GM21576 (cell line): ENCODE results near the gene NIN.
"Not testable (repeated sequence)": the region's sequence is repeated elsewhere in the genome, so short reads cannot be mapped to it uniquely, and the experiment has no call there.

ENCODE experiments used
- ATAC-seq: cut with Tn5 transposase; IDR thresholded peaks from one replicate; pipeline ENCODE4 v1.9.1; 2021; ENCODE audit warnings: mild to moderate bottlenecking, moderate library complexity; ENCODE audit not compliant: unreplicated experiment

The NIN gene

DNA sequence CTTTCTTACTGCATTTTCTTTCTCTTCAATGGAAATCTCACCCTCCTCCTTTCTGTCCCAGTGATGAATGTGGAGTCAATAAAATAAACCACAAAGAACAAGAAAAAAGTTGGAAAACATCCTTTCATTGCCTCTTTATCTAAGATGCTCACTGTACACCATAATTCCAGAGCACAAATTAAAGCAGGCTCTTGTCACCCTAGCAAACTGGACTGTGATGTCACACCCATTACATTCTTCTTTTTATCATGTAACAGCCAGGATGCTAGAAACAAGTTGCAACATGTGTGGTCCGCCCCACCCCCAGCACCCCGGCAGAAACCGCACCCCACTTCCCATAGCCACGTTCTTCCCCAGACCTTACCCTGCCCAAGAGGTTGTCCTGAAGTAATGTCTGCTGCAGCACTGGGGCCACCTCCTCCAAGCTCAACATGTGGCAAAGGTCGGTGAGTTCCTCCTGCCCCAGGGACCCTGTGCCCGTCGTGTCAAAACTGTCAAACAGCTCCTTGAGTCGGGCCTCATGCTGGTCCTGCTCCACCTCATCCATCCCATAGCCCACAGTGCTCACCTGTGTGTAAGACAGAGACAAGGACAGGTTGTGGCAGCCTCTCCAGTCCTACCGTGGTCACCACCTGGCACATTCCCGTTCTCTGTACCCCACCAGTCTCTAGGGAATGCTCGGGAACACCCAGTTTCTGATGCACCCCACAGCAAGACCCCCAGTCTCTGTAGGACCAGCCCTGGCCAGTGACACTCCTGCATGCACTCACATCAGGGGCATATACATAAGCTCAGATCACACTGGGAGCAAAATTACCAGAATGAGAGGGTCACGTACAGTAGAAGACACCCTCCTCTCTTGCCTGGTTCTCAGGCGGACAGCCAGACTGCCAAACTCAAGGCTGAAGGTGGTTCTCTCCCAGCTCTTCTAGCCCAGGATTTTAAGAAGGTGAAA is 9.2 kb downstream of the NIN start:
- ATAC-seq, result no peak

DNA sequence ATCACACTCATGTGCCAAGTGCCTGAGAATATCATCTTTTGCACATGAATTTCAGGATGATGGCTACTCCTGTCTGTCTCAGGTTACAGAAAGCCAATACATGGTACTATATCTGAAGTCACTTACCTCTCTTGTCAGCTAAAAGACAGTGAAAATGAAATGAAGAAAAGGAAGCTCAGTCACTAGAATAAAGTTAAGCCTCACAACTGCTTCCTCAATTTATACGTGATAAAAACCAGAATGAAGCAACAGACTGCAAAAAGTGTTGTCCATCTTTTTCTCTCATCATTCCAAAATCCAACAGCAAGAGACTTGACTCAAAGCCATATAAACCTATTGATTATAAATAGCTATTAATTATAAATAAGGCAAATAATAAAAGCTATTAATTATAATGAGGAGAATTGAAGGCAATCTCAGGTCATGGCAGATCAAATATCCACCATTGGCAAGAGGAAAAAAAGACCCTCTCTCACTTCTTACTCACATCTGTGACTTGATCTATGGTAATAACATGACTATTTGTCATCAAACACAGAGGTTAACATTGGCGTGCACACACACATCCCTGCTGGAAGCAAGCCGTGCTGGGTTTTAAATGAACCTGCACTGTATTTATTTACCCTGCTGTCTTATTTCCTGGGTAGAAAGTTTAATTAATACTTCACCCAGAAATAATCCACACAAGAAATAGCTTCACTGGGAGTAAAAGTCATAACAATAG is 10.0 kb downstream of the NIN start:
- ATAC-seq, result no peak

DNA sequence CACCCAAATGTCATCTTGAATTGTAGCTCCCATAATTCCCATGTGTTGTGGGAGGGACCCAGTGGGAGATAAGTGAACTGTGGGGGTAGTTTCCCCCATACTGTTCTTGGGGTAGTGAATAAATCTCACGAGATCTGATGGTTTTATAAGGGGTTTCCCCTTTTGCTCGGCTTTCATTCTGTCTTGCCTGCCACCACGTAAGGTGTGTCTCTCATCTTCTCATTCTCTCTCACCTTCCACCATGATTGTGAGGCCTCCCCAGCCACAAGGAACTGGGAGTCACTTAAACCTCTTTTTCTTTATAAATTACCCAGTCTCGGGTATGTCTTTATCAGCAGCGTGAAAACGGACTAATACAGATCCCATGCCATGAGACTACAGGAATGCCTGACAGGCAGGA is 11.7 kb downstream of the NIN start:
- ATAC-seq, result not testable (repeated sequence)

DNA sequence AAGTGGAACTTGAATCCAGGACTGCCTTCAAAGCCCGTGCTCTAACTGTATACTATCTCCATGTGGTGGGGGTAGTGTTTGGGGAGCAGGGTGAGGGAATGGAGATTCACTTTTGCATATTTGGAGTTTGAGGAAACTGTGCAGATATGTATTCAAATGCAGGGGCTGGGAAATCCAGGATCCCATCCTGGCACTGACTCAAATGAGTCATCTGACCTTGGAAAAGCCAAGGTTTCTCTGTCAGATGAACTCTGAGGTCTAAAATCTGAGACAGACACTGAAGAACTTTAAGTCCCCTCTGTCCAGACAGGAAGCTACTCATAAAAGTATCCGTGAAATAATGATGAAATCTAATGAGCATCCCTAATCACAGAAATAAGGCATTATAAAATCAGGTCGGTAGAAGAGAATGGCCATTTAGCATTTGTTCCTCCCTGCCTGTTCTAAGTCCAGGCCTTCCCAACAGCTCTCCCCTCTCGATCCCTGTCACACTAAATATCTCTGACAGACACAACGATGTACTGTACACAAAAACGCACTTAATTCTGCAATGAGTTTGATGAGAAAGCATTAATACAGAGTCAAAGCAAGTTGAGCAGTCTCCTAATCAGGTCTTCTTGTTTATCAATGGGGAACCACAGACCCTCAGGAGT is 14.4 kb downstream of the NIN start:
- ATAC-seq, result no peak

DNA sequence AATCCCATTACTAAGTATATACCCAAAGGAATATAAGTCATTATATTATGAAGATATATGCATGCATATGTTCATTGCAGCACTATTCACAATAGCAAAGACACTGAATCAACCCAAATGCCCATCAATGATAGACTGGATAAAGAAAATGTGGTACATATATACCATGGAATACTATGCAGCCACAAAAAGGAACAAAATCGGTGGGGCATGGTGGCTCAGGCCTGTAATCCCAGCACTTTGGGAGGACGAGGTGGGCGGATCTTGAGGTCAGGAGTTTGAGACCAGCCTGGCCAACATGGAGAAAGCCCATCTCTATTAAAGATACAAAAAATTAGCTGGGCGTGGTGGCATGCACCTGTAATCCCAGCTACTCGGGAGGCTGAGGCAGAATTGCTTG is 15.4 kb downstream of the NIN start:
- ATAC-seq, result not testable (repeated sequence)

DNA sequence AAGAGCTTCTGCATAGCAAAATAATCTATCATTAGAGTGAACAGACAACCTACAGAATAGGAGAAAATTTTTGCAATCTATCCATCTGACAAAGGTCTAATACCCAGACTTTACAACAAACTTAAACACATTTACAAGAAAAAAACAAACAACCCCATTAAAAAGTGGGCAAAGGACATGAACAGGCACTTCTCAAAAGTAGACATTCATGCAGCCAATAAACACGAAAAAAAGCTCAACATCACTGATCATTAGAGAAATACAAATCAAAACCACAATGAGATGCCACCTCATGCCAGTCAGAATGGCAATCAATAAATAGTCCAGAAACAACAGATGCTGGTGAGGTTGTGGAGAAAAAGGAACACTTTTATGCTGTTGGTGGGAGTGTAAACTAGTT is 15.9 kb downstream of the NIN start:
- not testable (repeated sequence) for ATAC-seq

DNA sequence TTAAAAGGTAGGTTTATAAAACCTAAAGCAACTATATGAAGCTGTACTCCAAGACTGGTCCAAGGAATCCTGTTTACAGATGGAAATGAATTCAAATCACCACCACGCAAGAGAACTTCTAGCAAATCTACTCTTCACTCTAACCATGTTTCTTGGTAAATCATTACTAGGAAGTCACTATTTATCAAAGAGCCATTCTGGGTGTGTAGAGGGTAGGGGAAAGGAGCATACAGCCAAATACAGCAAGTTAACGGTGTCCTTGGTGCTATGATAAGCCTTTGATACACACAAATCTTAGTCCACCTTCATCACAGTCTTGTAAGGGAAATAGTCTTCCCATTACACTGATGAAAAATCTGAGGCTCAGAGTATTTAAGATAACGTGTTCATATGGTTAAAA is 16.8 kb downstream of the NIN start:
- no peak for ATAC-seq

DNA sequence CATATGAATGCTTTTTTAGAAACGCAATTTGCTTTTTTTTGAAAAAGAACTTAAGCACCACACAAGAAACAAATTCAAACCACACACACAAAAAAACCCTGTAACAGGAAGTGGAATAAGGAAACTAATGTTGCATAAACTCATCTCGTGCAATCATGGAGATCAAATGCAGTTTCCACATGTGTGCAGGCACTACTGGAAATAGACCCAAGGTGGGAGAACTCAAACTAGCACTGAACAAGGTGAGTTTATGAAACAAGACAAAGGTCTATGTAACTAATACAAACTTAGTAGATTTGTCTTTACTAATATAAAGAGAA is 17.5 kb downstream of the NIN start:
- peak; percentile 60 for ATAC-seq

DNA sequence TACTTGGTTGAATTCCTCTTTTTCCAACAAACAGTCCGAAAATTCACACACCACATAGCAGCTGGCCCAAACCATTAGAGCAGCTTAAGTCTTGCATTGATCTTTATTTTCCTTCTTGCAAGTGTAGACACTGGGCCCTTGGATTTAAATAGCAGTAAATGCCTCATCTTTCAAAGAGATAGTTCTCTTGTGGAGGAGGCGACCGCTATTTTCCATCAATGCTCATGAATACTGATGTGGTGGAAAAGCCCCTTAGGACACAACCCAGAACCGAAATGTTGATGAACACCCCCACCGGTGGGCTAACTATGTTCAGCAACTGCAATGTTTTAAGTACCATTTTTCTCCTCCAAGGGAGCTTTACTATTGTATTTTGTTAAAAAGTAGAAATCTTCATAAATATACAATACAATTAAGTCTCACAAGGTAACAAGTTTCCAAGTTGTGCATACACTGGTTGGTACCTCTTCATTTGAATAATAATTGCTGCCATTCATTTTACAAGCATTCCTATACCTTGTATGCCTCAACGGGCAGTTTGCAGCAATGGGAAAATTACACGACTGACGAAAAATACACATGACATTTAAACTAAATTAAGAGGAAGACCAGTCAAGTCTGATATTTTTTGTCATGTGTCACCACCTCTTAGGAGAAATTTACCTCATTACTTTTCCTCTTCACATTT is 18.0 kb downstream of the NIN start:
- ATAC-seq, result no peak

DNA sequence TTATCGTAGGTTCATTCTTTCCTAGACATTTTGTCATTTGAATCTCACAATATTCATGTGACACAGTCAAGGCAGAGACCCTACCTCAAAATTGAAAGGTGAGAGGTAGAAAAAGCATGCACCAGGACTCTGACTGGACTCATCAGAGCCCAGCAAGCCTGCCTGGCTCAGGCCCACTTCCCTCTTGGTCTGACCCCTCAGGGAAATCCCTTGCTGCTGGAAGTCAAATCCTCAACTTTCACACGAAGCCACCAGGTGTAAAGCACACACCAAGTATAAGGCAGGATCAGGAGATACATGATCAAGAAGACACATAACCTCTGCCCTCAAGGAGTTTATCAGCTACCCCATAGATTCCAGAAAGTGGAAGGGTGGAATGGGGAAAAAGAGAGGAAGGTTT is 18.8 kb downstream of the NIN start:
- no peak for ATAC-seq

DNA sequence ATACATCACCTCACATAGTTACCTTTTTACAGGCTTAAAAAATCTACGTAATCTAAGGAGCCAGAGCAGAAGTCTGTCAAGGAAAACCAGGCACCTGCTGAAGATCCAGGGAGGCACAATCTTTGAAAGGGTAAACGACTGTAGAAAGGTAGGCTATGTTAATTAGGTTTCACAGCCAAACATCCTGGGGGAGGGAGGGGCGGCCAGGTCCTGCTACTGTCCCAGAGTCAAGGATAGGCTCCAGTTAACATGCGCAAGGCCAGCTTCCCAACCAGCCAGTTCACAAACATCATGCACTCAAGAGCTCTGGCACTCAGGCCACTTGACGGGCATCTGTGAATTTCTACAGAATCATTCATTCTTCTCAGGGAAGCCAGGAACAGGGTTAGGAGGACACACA is 22.9 kb downstream of the NIN start:
- ATAC-seq, result no peak

DNA sequence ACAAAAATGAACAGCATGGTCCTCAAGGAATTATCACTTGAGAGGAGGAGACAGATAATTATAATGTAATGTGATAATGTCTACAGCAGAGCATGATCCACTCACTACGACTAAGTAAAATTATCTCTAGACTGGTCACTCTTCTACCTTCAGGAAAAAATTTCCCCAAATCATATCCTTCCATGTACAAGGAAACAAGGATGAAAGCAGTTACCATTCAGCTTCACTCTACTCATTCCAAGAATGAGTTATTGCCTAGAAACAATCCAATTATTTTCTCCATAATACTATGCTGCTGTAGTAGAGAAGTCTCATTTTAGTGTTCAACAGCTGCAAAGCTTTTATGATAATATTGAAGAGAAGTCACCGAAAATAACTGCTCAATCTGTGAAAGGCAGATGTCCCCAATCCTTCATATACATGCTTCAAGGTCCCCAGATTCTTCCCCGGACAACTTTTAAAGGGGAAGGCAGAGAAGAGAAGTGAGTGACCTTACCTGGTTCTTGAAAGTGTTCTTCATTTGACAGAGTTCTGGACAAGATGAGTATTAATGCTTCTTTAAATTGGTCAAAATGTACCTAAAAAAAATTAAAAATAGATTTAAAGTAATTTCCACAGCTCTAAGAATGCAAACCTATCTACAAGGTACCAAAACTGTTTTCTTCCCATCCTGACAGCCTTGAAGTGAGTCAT is 24.6 kb downstream of the NIN start:
- no peak for ATAC-seq

DNA sequence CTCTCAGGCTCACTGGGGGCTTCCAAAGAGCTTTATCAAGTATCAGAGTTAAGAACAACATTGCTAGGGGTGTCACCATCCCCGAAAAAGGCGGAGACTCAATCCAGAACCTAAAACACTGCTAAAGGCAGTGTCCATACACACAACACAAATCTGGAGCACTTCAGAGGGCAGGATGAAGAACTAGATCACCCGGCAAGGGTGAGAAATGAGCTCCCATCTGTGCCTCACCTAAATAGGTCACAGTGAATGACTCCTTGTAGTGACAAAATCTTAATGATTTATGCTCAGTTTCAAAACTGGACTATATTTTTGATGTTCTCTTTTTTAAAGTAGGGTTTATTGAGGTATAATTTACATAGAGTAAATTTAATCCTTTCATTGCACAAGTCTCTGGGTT is 25.6 kb downstream of the NIN start:
- ATAC-seq, result no peak

DNA sequence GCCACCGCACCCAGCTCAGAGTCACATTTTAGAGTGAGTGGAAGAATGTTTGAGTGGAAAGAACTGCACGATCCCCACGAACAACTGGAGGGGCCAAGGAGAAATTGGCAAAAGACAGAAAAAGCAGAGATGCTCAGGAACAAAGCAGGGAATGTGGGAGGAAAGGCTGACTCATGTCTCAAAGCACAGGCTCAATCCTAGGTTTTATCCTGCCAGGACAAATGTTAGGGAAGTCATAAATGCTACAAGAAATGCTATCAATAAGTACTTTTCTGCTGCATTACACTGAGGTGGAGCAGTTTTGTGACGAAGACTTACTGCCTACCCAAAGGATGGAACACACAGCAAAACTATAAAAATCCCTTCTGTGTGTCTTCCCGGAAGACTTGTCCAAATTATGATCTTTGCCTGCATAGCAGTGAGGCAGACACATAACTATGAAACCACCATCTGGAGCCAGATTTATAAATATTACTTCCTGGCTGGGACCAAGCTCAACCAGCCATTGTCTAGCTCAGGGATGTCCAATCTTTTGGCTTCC is 26.7 kb downstream of the NIN start:
- no peak for ATAC-seq

DNA sequence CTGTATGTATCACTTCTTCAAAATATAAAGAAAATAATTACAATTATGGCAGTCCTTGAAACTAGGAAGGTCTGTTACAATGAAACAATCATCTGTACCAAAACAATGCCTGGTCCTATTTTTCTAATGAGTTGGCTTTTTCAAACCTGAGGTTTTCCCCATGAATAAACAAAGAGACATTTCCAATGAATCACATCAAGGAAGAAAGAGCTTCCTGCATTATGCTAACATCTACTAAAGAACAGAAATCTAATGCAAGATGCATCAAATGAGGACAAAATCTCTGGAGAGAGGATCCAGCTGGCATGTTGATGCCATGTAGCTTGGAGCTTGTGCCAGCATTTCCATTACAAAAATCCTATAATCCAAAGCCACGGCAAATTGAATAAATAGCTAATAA is 29.3 kb downstream of the NIN start:
- ATAC-seq, result no peak

DNA sequence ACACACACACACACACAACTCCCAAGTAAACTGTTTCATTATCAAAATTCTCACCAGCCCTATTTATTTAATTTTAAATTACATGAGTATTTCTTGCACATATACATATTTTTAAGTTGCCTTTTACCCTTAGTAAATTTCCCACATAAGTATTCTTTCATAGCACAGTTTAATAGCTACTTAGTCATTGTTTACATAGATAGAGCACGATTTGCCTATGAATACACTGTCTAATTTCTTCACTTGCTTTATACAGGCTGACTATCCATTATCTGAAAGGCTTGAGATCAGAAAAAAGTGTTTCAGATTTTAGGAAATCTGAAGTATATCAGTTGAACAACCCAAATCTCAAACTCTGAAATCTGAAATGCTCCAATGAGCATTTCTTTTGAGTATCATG is 30.9 kb downstream of the NIN start:
- ATAC-seq, result no peak

DNA sequence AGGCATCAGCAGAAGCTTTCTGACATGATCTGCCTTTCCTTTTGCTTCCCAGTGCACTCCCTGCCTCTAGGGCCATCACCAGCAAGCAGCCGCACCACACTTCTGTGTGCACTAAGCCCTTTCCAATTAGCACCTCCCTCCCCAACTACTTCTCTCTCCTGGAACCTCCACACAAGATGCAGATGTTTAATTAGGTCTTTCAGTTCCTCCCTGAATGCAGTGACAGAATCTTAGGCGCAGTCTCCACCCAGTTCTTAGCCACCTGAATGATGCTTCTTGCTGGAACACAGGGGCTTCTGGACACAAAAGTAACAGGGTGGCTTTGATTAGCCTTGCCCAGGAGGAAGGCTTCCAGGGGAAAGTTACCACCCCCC is 32.9 kb downstream of the NIN start:
- peak; percentile 83 for ATAC-seq

DNA sequence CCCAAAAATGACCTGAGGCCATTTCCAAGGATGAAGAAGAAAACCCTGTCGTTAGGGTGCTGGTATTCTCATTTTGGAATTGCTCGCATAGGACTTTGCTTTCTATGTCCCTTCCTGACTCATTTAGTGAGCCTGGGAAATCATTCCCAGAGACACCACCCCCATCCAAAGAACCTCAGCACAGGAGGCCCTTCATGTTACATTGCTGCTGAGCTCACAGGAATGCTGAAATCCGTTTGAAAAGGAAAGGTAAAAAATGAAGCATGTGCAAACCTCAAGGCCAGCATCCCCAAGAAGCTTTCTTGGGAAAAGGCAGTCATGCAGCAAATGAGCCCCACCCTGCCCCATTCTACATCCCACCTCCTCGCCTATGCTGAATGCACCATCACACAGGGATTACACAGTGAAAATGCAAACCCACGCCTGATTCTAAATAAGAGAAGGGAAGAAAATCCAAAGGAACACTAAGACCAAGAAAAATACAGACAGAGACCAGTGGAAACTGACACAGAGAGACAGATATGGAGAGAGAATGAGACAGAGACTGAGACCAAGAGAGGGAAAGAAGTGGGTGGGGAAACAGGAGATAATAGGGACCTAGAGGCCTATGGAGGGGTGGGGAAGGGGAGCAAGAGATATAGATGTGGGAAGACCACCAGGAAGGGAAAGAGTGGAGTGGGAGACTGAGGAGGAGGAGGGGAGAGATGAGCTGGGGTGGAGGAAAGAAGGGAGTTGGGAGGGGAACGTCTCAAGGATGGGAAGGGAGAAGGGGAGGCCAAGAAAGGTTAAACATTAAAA is 33.5 kb downstream of the NIN start:
- no peak for ATAC-seq

DNA sequence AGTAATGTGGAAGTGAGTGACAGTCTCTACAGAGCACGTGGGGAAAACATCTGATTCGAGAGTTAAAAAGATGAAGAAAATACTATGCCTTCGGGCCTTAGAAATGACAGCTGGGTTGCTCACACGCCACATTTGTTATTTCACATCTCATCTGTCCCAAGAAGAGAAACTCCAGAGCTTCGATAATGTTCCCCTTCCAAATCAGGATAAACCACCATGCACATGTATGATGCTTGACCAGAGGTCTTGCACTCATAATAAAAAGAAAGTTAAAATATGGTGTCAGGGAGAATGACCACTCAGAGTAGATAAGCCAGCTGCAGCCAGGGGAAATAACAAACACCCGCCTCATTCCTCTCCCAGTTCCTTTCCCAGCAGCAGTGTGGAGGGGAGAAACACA is 34.6 kb downstream of the NIN start:
- ATAC-seq, result no peak

DNA sequence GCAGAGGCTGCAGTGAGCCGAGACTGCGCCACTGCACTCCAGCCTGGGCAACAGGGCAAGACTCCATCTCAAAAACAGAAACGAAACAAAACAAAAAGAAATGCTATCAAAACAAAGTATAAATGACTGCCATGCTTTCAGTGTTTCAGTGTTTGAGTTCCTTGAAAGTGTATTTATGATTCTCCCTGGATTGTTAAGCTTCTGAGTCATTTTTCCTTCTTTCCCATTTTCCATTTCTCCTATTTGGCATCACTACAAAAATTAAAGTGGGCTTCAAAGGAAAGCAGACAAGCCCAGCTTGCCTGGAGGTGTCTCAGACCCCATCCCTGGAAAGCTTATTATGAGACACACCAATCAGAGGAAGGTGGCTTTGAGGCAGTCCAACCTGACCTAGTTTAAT is 35.1 kb downstream of the NIN start:
- no peak for ATAC-seq
